ENCODE results near the gene RFX4. TPM values are rescaled to one million over a fixed set of nuclear protein-coding genes. Genes with fewer than 3 reads are reported as not detected.

Gene RFX4
- total RNA-seq, 4 donors from 2014 or later: not detected

GRCh38 chr12:106657488-106657887, 74.7 kb downstream of the RFX4 start:
- Histone ChIP-seq H3K4me3 (no peak overlapping the region), H3K4me1 (no peaks in the 10 kb centered on the region), H3K27ac (no peak overlapping the region), H3K36me3 (no peaks in the 10 kb centered on the region), H3K9me3 (peaks cover 7% of the 10 kb centered on the region), H3K27me3 (no peaks in the 10 kb centered on the region)
- 49% methylated on average over 3 of the region's 3 CpGs for WGBS
- DNase-seq (ENCODE audit: low spot score in 2 of 2): no peak
- TF ChIP-seq POLR2A (IDR thresholded peaks at IDR 0.05) (no peak), CTCF (IDR thresholded peaks at IDR 0.05) (no peak), POLR2AphosphoS5 (IDR thresholded peaks at IDR 0.05) (no peak), EP300 (IDR thresholded peaks at IDR 0.05) (no peak)

- H3K4me3 ChIP-seq: no peak overlapping the region
- H3K27ac ChIP-seq: no peak overlapping the region
- no peaks in the 10 kb centered on the region for H3K36me3 ChIP-seq
- WGBS: 86% methylated on average over 2 of the region's 2 CpGs
- H3K9me3 ChIP-seq: peaks cover 7% of the 10 kb centered on the region
- no peak for DNase-seq (ENCODE audit: low spot score in 2 of 2)
- no peaks in the 10 kb centered on the region for H3K4me1 ChIP-seq
- TF ChIP-seq POLR2AphosphoS5 (IDR thresholded peaks at IDR 0.05): no peak
- no peak for TF ChIP-seq EP300 (IDR thresholded peaks at IDR 0.05)
- peaks cover 3% of the 10 kb centered on the region for H3K27me3 ChIP-seq
These were observed 80.6 kb downstream of the RFX4 start for GRCh38 chr12:106663385-106663784.

GRCh38 chr12:106669216-106669615, 86.4 kb downstream of the RFX4 start:
- Histone ChIP-seq H3K4me1 (no peaks in the 10 kb centered on the region), H3K9me3 (no peaks in the 10 kb centered on the region), H3K27me3 (peaks cover 25% of the 10 kb centered on the region), H3K36me3 (no peaks in the 10 kb centered on the region), H3K4me3 (no peak overlapping the region), H3K27ac (no peak overlapping the region)
- no peak for TF ChIP-seq CTCF (IDR thresholded peaks at IDR 0.05)
- TF ChIP-seq POLR2A (IDR thresholded peaks at IDR 0.05): no peak
- TF ChIP-seq EP300 (IDR thresholded peaks at IDR 0.05): no peak
- no peak for TF ChIP-seq POLR2AphosphoS5 (IDR thresholded peaks at IDR 0.05)
- 51% methylated on average over 3 of the region's 3 CpGs for WGBS
- DNase-seq (ENCODE audit: low spot score in 2 of 2): no peak

- TF ChIP-seq POLR2A (IDR thresholded peaks at IDR 0.05): no peak
- no peak for TF ChIP-seq CTCF (IDR thresholded peaks at IDR 0.05)
- no peak for TF ChIP-seq EP300 (IDR thresholded peaks at IDR 0.05)
- TF ChIP-seq POLR2AphosphoS5 (IDR thresholded peaks at IDR 0.05): no peak
- H3K9me3 ChIP-seq: no peaks in the 10 kb centered on the region
- 64% methylated on average over 3 of the region's 3 CpGs for WGBS
- no peaks in the 10 kb centered on the region for H3K36me3 ChIP-seq
- H3K27me3 ChIP-seq: peaks cover 25% of the 10 kb centered on the region
- H3K4me1 ChIP-seq: no peaks in the 10 kb centered on the region
- DNase-seq (ENCODE audit: low spot score in 2 of 2): no peak
- H3K4me3 ChIP-seq: no peak overlapping the region
- H3K27ac ChIP-seq: no peak overlapping the region
These were observed 87.3 kb downstream of the RFX4 start for GRCh38 chr12:106670131-106670530.

GRCh38 chr12:106671840-106672239, 89.0 kb downstream of the RFX4 start:
- Histone ChIP-seq H3K9me3 (no peaks in the 10 kb centered on the region), H3K4me1 (no peaks in the 10 kb centered on the region), H3K27ac (no peak overlapping the region), H3K36me3 (no peaks in the 10 kb centered on the region), H3K27me3 (peaks cover 25% of the 10 kb centered on the region), H3K4me3 (no peak overlapping the region)
- 78% methylated on average over 6 of the region's 6 CpGs for WGBS
- no peak for DNase-seq (ENCODE audit: low spot score in 2 of 2)
- no peak for TF ChIP-seq EP300 (IDR thresholded peaks at IDR 0.05)

GRCh38 chr12:106672314-106673025, 89.7 kb downstream of the RFX4 start:
- WGBS: 33% methylated on average over 8 of the region's 8 CpGs
- no peaks in the 10 kb centered on the region for H3K9me3 ChIP-seq
- no peak for TF ChIP-seq POLR2A (IDR thresholded peaks at IDR 0.05)
- TF ChIP-seq EP300 (IDR thresholded peaks at IDR 0.05): no peak
- no peak for TF ChIP-seq CTCF (IDR thresholded peaks at IDR 0.05)
- no peak for TF ChIP-seq POLR2AphosphoS5 (IDR thresholded peaks at IDR 0.05)
- DNase-seq (ENCODE audit: low spot score in 2 of 2): no peak
- peaks cover 25% of the 10 kb centered on the region for H3K27me3 ChIP-seq
- no peaks in the 10 kb centered on the region for H3K4me1 ChIP-seq
- no peak overlapping the region for H3K27ac ChIP-seq
- no peaks in the 10 kb centered on the region for H3K36me3 ChIP-seq
- H3K4me3 ChIP-seq: no peak overlapping the region
